C4-2B (cell line): ENCODE data around the gene LPP.

Experiments
- CTCF ChIP-seq: fragments of 450-650 bp; conservative IDR thresholded peaks from 2 replicates; pipeline ENCODE4 v1.5.1; 2017; ENCODE audit warnings: mild to moderate bottlenecking
- ZFX ChIP-seq: fragments of 450-650 bp; IDR thresholded peaks from 2 replicates; pipeline ENCODE4 v1.6.1; 2017

- TF ChIP-seq CTCF = no peak
- no peak for TF ChIP-seq ZFX
Measured at GRCh38 chr3:188720215-188720614, 566.3 kb downstream of the LPP start.
